K562 (cell line): ENCODE data around the gene HEXIM1. TPM values are rescaled to one million over a fixed set of nuclear protein-coding genes. Genes with fewer than 3 reads are reported as not detected.

Experiments used
- CCNT2 ChIP-seq: IDR thresholded peaks from 2 replicates; pipeline ENCODE4 v1.6.1; 2011; ENCODE audit warnings: borderline replicate concordance, low read depth, mild to moderate bottlenecking, moderate library complexity, mixed read lengths, low read length; ENCODE audit not compliant: insufficient read length; ENCODE audit errors: extremely low read depth
- CEBPB ChIP-seq: fragments of 450-650 bp; IDR thresholded peaks from 2 replicates; pipeline ENCODE4 v1.6.1; 2016; ENCODE audit warnings: missing genetic modification characterization, missing compliant biosample characterization
- CSDE1 ChIP-seq, 2 experiments: fragments of 450-650 bp; IDR thresholded peaks; 2 replicates each; pipeline ENCODE4 v1.6.1; 2016; ENCODE audit warnings: mild to moderate bottlenecking in 1 of 2
- KHSRP ChIP-seq: fragments of 450-650 bp; IDR thresholded peaks from 2 replicates; pipeline ENCODE4 v1.6.1; 2017
- LCOR ChIP-seq: sonication (generic); formaldehyde crosslinking; IDR thresholded peaks from 2 replicates; pipeline ENCODE4 v1.8.0; 2022; ENCODE audit warnings: mild to moderate bottlenecking, missing genetic modification reagents
- MCM5 ChIP-seq: fragments of 450-650 bp; IDR thresholded peaks from 2 replicates; pipeline ENCODE4 v1.6.1; 2016; ENCODE audit warnings: low read depth
- MCM7 ChIP-seq, 2 experiments: fragments of 450-650 bp; IDR thresholded peaks; 2 replicates each; pipeline ENCODE4 v1.6.1; 2016 to 2018
- MTF1 ChIP-seq: fragments of 250-450 bp; sonication (Bioruptor Pico); IDR thresholded peaks from 2 replicates; pipeline ENCODE4 v1.9.0; 2021; ENCODE audit warnings: moderate library complexity, mild to moderate bottlenecking, inconsistent platforms, borderline replicate concordance
- MXI1 ChIP-seq: IDR thresholded peaks from 2 replicates; pipeline ENCODE4 v1.6.1; 2011; ENCODE audit warnings: low read depth, mild to moderate bottlenecking, improper control_type of control experiment, low read length
- NEUROD1 ChIP-seq: fragments of 150-350 bp; IDR thresholded peaks from 2 replicates; pipeline ENCODE4 v1.6.1; 2014; ENCODE audit warnings: borderline replicate concordance, low read length, low read depth; ENCODE audit not compliant: partially characterized antibody
- NR2F6 ChIP-seq: fragments of 450-650 bp; formaldehyde crosslinking; IDR thresholded peaks from 2 replicates; pipeline ENCODE4 v1.4.0; 2020; ENCODE audit warnings: mild to moderate bottlenecking
- PHF20 ChIP-seq: fragments of 450-650 bp; IDR thresholded peaks from 2 replicates; pipeline ENCODE4 v1.6.1; 2018; ENCODE audit not compliant: partially characterized antibody
- PHF8 ChIP-seq: fragments of 200-600 bp; sonication (generic); IDR thresholded peaks from 2 replicates; pipeline ENCODE4 v1.6.1; 2012; ENCODE audit warnings: mixed run types, mild to moderate bottlenecking, inconsistent platforms, low read length, moderate library complexity, borderline replicate concordance
- RBFOX2 ChIP-seq: fragments of 200-400 bp; formaldehyde crosslinking; IDR thresholded peaks from 2 replicates; pipeline ENCODE4 v1.6.1; 2017; ENCODE audit warnings: low read depth, mild to moderate bottlenecking, low read length, moderate library complexity
- RFX5 ChIP-seq: IDR thresholded peaks from 2 replicates; pipeline ENCODE4 v1.6.1; 2011; ENCODE audit warnings: low read depth, mild to moderate bottlenecking, improper control_type of control experiment, low read length
- SREBF2 ChIP-seq: sonication (generic); formaldehyde crosslinking; IDR thresholded peaks from 2 replicates; pipeline ENCODE4 v1.4.0; 2020; ENCODE audit warnings: mild to moderate bottlenecking, missing genetic modification reagents
- TAL1 ChIP-seq: fragments of 450-650 bp; IDR thresholded peaks from 2 replicates; pipeline ENCODE4 v1.6.1; 2016; ENCODE audit warnings: mild to moderate bottlenecking
- TCF7 ChIP-seq: sonication (generic); IDR thresholded peaks from 2 replicates; pipeline ENCODE4 v1.6.1; 2016; ENCODE audit warnings: antibody characterized with exemption, borderline replicate concordance
- ZC3H8 ChIP-seq: fragments of 450-650 bp; IDR thresholded peaks from 2 replicates; pipeline ENCODE4 v1.6.1; 2017
- ZNF444 ChIP-seq: fragments of 250-450 bp; sonication (Bioruptor Pico); IDR thresholded peaks from 2 replicates; pipeline ENCODE4 v1.4.0; 2020; ENCODE audit warnings: mild to moderate bottlenecking, moderate library complexity
- polyA plus RNA-seq, 8 experiments: library from polyadenylated mRNA; depleted of rRNA in 4 of 8; stranded (reverse) in 5 of 8; unstranded in 3 of 8; fragments of >200 nt; fragmentation: Nextera tagmentation in 2 of 8; fragmentation: Illumina TruSeq in 1 of 8; extraction: Ambion mirVana in 2 of 8; extraction: Trizol in 1 of 8; gene quantifications; 2 replicates each; pipeline versions ENCODE4 v1.2.1 to v1.2.3, GENCODE V29; 2011 to 2014; ENCODE audit warnings: inconsistent platforms in 1 of 8, missing spikeins in 1 of 8
- total RNA-seq, 7 experiments: library from RNA; depleted of rRNA in 6 of 7; stranded (reverse); fragments of >200 nt in 6 of 7; fragmentation: Illumina TruSeq in 2 of 7; extraction: Trizol in 2 of 7; gene quantifications; 2 replicates each; pipeline versions ENCODE4 v1.2.1 to v1.2.3, GENCODE V29; 2011 to 2021; ENCODE audit warnings: low replicate concordance in 1 of 7
- TF ChIP-seq, protein P1 (sequence below): fragments of 450-650 bp; formaldehyde crosslinking; IDR thresholded peaks from 2 replicates; pipeline ENCODE4 v1.4.0; 2022; ENCODE audit warnings: missing genetic modification characterization
- TF ChIP-seq, protein P2 (sequence below): sonication (generic); formaldehyde crosslinking; IDR thresholded peaks from 2 replicates; pipeline ENCODE4 v1.8.0; 2022; ENCODE audit warnings: mild to moderate bottlenecking, missing genetic modification reagents
- TF ChIP-seq, protein P3 (sequence below): fragments of 250-450 bp; sonication (Bioruptor Pico); IDR thresholded peaks from 2 replicates; pipeline ENCODE4 v1.5.0; 2022; ENCODE audit warnings: mild to moderate bottlenecking
- TF ChIP-seq, protein P4 (sequence below): fragments of 450-650 bp; formaldehyde crosslinking; IDR thresholded peaks from 2 replicates; pipeline ENCODE4 v1.4.0; 2020; ENCODE audit warnings: mild to moderate bottlenecking, moderate library complexity

The HEXIM1 gene
- total and polyA plus RNA-seq, 9 of the 15 experiments (the other 6 are each of a cell fraction or from before 2014, with no cell fraction given): 1.4 to 28.3 (median 9.1) TPM

DNA sequence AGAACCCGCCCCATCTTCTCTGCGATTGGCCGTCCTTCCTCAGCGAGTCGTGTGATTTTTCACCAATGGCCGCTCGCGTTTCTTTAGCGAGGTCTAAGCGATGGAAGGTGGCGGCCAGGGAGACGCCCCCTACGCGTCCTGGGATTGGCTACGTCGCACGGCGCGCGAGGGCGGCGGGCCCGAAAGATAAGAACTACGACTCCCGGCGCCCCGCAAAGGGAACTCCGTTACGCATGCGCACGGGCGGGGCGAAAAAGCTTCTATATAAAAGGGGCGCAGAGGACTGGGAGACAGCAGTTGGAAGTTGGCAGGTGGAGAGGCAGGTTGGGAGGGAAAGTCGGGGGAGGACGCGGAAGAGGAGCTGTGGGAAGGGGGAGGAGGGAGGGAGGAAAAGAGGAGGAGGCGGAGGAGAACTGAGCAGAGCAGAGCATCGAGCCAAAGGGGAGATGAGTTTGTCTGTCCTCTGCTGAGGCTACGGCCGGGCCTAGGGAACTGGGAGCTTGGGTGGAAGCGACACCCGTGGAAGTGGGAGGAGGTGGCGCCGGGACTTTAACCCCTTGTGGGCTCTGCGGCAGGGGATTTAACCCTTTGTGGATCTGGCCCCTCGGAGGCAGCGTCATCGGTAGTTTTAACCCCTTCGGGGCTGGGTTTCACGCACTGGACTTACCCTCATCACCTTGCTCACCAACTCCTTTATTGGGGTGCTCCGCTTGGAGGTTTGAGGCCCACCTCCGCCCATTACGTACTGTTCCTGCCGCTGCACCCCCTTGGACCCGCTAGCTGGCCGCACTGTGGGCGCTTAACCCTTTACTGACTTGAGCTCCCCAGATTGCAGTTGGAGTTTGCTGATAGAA is at the start of gene HEXIM1 (continued):
- TF ChIP-seq, protein P1, sequence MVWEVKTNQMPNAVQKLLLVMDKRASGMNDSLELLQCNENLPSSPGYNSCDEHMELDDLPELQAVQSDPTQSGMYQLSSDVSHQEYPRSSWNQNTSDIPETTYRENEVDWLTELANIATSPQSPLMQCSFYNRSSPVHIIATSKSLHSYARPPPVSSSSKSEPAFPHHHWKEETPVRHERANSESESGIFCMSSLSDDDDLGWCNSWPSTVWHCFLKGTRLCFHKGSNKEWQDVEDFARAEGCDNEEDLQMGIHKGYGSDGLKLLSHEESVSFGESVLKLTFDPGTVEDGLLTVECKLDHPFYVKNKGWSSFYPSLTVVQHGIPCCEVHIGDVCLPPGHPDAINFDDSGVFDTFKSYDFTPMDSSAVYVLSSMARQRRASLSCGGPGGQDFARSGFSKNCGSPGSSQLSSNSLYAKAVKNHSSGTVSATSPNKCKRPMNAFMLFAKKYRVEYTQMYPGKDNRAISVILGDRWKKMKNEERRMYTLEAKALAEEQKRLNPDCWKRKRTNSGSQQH (CRISPR knock-in tag): peak; percentile 99
- peak; percentile 74 for TF ChIP-seq CCNT2
- TF ChIP-seq MTF1: no peak
- TF ChIP-seq MCM7 (IDR thresholded peaks at IDR 0.05): no peak; a peak in 1 of 4 replicates
- TF ChIP-seq MXI1: peak; percentile 46
- peak; percentile 74 for TF ChIP-seq PHF20
- peak; percentile 95 for TF ChIP-seq NR2F6 (CRISPR knock-in tag)
- TF ChIP-seq TAL1: no peak
- no peak; the same call in 1 of the 2 replicates for TF ChIP-seq ZC3H8
- TF ChIP-seq, protein P2, sequence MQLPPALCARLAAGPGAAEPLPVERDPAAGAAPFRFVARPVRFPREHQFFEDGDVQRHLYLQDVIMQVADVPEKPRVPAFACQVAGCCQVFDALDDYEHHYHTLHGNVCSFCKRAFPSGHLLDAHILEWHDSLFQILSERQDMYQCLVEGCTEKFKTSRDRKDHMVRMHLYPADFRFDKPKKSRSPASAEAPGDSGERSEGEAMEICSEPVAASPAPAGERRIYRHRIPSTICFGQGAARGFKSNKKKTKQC: peak; percentile 90
- peak; percentile 58 for TF ChIP-seq LCOR (CRISPR knock-in tag)
- TF ChIP-seq, protein P3, sequence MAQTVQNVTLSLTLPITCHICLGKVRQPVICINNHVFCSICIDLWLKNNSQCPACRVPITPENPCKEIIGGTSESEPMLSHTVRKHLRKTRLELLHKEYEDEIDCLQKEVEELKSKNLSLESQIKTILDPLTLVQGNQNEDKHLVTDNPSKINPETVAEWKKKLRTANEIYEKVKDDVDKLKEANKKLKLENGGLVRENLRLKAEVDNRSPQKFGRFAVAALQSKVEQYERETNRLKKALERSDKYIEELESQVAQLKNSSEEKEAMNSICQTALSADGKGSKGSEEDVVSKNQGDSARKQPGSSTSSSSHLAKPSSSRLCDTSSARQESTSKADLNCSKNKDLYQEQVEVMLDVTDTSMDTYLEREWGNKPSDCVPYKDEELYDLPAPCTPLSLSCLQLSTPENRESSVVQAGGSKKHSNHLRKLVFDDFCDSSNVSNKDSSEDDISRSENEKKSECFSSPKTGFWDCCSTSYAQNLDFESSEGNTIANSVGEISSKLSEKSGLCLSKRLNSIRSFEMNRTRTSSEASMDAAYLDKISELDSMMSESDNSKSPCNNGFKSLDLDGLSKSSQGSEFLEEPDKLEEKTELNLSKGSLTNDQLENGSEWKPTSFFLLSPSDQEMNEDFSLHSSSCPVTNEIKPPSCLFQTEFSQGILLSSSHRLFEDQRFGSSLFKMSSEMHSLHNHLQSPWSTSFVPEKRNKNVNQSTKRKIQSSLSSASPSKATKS (CRISPR knock-in tag): peak; percentile 79; the same call in 1 of the 2 replicates
- TF ChIP-seq KHSRP: peak; percentile 35; the same call in 1 of the 2 replicates
- TF ChIP-seq RBFOX2: peak; percentile 99
- TF ChIP-seq MCM5: no peak
- TF ChIP-seq RFX5: peak; percentile 54; the same call in 1 of the 2 replicates
- TF ChIP-seq NEUROD1: peak; percentile 85
- no peak for TF ChIP-seq SREBF2
- TF ChIP-seq TCF7: peak; percentile 60; the same call in 1 of the 2 replicates
- 0 out of 2 replicates have a peak, but pooled peaks have one; percentile 51 for TF ChIP-seq ZNF444 (CRISPR knock-in tag)
- TF ChIP-seq, protein P4, sequence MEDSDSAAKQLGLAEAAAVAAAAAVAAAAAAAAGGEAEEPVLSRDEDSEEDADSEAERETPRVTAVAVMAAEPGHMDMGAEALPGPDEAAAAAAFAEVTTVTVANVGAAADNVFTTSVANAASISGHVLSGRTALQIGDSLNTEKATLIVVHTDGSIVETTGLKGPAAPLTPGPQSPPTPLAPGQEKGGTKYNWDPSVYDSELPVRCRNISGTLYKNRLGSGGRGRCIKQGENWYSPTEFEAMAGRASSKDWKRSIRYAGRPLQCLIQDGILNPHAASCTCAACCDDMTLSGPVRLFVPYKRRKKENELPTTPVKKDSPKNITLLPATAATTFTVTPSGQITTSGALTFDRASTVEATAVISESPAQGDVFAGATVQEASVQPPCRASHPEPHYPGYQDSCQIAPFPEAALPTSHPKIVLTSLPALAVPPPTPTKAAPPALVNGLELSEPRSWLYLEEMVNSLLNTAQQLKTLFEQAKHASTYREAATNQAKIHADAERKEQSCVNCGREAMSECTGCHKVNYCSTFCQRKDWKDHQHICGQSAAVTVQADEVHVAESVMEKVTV (CRISPR knock-in tag): peak; percentile 62
- peak in 1 of 2 experiments; percentile 77; a peak in 2 of 4 replicates for TF ChIP-seq CSDE1 (IDR thresholded peaks at IDR 0.05)
- TF ChIP-seq CEBPB: no peak
- peak; percentile 61; the same call in 1 of the 2 replicates for TF ChIP-seq PHF8
